Stimulated activated naive B cell treated with anti-CD40 and anti-IgM and Interleukin-4, amounts not matched to agents 10 μg/mL and 1 μg/mL and 100 μg/mL, for 72 hours (primary cell): ENCODE measurements around the gene CREBZF.
"Not testable (repeated sequence)": the region's sequence is repeated elsewhere in the genome, so short reads cannot be mapped to it uniquely, and the experiment has no call there.

Experiments
- ATAC-seq, 2 donors: fragments of 150-1000 bp; cut with Tn5 transposase; replicated peaks; 2 replicates each; pipeline ENCODE4 v1.10.0; 2021; ENCODE audit warnings: moderate library complexity in 1 of 2
- DNase-seq: peaks from one replicate; pipeline ENCODE4 v3.0.0; 2021
- H3K27ac Mint-ChIP-seq: one replicate; pipeline ENCODE4 v1.8.0; 2022; ENCODE audit warnings: mild to moderate bottlenecking, mixed read lengths
- H3K27me3 Mint-ChIP-seq, 2 donors: one replicate each; pipeline ENCODE4 v1.8.0; 2022; ENCODE audit warnings: mixed read lengths in 2 of 2
- H3K36me3 Mint-ChIP-seq, 2 donors: one replicate each; pipeline ENCODE4 v1.8.0; 2022; ENCODE audit warnings: mixed read lengths in 2 of 2, mild to moderate bottlenecking in 1 of 2
- H3K4me1 Mint-ChIP-seq, 2 donors: one replicate each; pipeline ENCODE4 v1.8.0; 2022; ENCODE audit warnings: mixed read lengths in 2 of 2, mild to moderate bottlenecking in 1 of 2
- H3K4me3 Mint-ChIP-seq, 2 donors: one replicate each; pipeline ENCODE4 v1.8.0; 2022; ENCODE audit warnings: mild to moderate bottlenecking in 2 of 2, mixed read lengths in 2 of 2, moderate library complexity in 1 of 2
- H3K9me3 Mint-ChIP-seq, 2 donors: one replicate each; pipeline ENCODE4 v1.8.0; 2022; ENCODE audit warnings: mixed read lengths in 2 of 2, mild to moderate bottlenecking in 1 of 2

Gene CREBZF

GRCh38 chr11:85620256-85620655 lies 44.7 kb downstream of the CREBZF start:
- ATAC-seq, result no peak
- DNase-seq, result no peak
- Mint-ChIP-seq H3K9me3 (no peaks in the 10 kb centered on the region), H3K4me3 (no peak overlapping the region), H3K27ac (no peak overlapping the region), H3K36me3 (peaks cover 0 to 6% of the 10 kb centered on the region in 2 donors), H3K4me1 (peaks cover 0 to 1% of the 10 kb centered on the region in 2 donors), H3K27me3 (peaks cover 0 to 5% of the 10 kb centered on the region in 2 donors)

GRCh38 chr11:85619499-85619898 lies 45.4 kb downstream of the CREBZF start:
- Mint-ChIP-seq H3K4me1 (no peaks in the 10 kb centered on the region), H3K36me3 (peaks cover 0 to 6% of the 10 kb centered on the region in 2 donors), H3K4me3 (no peak overlapping the region), H3K27me3 (peaks cover 0 to 5% of the 10 kb centered on the region in 2 donors), H3K27ac (no peak overlapping the region), H3K9me3 (no peaks in the 10 kb centered on the region)
- DNase-seq (no peak), ATAC-seq (no peak)

GRCh38 chr11:85611643-85612042 lies 53.3 kb downstream of the CREBZF start:
- H3K27me3 Mint-ChIP-seq, H3K4me1 Mint-ChIP-seq, H3K36me3 Mint-ChIP-seq, DNase-seq, H3K27ac Mint-ChIP-seq, H3K9me3 Mint-ChIP-seq, H3K4me3 Mint-ChIP-seq, ATAC-seq: not testable (repeated sequence)
